ENCODE data around the gene ELL.

Gene ELL

GRCh38 chr19:18503971-18504885 is 17.6 kb downstream of the ELL start:
- DNase-seq, result no peak

- no peak for DNase-seq
Observed at GRCh38 chr19:18503337-18503970, 18.4 kb downstream of the ELL start.

- DNase-seq, result no peak
Observed at GRCh38 chr19:18502638-18503294, 19.1 kb downstream of the ELL start.

- DNase-seq, result no peak
Observed at GRCh38 chr19:18502246-18502637, 19.6 kb downstream of the ELL start.

- DNase-seq, result no peak
Observed at GRCh38 chr19:18501832-18502231, 20.0 kb downstream of the ELL start.

- DNase-seq, result no peak
Observed at GRCh38 chr19:18501351-18501750, 20.5 kb downstream of the ELL start.

GRCh38 chr19:18500799-18501198 is 21.1 kb downstream of the ELL start:
- DNase-seq, result no peak

GRCh38 chr19:18500376-18500775 is 21.5 kb downstream of the ELL start:
- DNase-seq, result no peak

- no peak for DNase-seq
Observed at GRCh38 chr19:18499055-18499775, 22.7 kb downstream of the ELL start.

- no peak for DNase-seq
Observed at GRCh38 chr19:18496980-18497256, 25.0 kb downstream of the ELL start.

GRCh38 chr19:18496167-18496979 is 25.5 kb downstream of the ELL start:
- DNase-seq, result no peak

- DNase-seq, result no peak
Observed at GRCh38 chr19:18495204-18495911, 26.5 kb downstream of the ELL start.

- no peak for DNase-seq
Observed at GRCh38 chr19:18494267-18494607, 27.6 kb downstream of the ELL start.

GRCh38 chr19:18493440-18494266 is 28.2 kb downstream of the ELL start:
- DNase-seq, result no peak

GRCh38 chr19:18491995-18492953 is 29.6 kb downstream of the ELL start:
- no peak for DNase-seq

- no peak for DNase-seq
Observed at GRCh38 chr19:18490728-18491127, 31.1 kb downstream of the ELL start.

GRCh38 chr19:18489627-18490184 is 32.2 kb downstream of the ELL start:
- no peak for DNase-seq

- DNase-seq, result no peak
Observed at GRCh38 chr19:18488838-18489626, 32.8 kb downstream of the ELL start.

- no peak for DNase-seq
Observed at GRCh38 chr19:18488403-18488723, 33.5 kb downstream of the ELL start.

Measured in NCI-H1417 treated with DMSO at 0.1 percent for 48 hours (cell line).